ENCODE results near the gene TMEM131L. TPM values are rescaled to one million over a fixed set of nuclear protein-coding genes. Genes with fewer than 3 reads are reported as not detected.

Gene TMEM131L
- polyA plus RNA-seq, 2 of the 4 experiments (the other 2 are of a cell fraction): 3.4 to 5.0 TPM

GRCh38 chr4:153426207-153426885, 39.8 kb upstream of the TMEM131L start (continued):
- TF ChIP-seq PBX3 (IDR thresholded peaks at IDR 0.05): no peak
- no peak for TF ChIP-seq TP53 (CRISPR knock-in tag; IDR thresholded peaks at IDR 0.05)
- TF ChIP-seq KDM5A (IDR thresholded peaks at IDR 0.05): no peak
- no peak for TF ChIP-seq NR3C1 (IDR thresholded peaks at IDR 0.05)

- Histone ChIP-seq H3K4me2 (no peak overlapping the region), H3K27ac (no peak overlapping the region), H3K9me3 (no peaks in the 10 kb centered on the region), H3K4me3 (no peak overlapping the region), H3K4me1 (no peaks in the 10 kb centered on the region)
- FAIRE-seq: no peak
- no peak for DNase-seq (ENCODE audit: low read depth in 1 of 2, low spot score in 1 of 2)
- no peak for TF ChIP-seq JUN (IDR thresholded peaks at IDR 0.05)
- no peak for ATAC-seq
- 93% methylated on average over 4 of the region's 4 CpGs for WGBS (ENCODE audit: missing lambda C conversion rate)
- ChIA-PET POLR2A (no interaction called here), CTCF (no interaction called here)
Observed at GRCh38 chr4:153427363-153428071, 38.6 kb upstream of the TMEM131L start.

GRCh38 chr4:153428941-153429475, 37.2 kb upstream of the TMEM131L start:
- no peak overlapping the region for H3K27ac ChIP-seq
- no peaks in the 10 kb centered on the region for H3K4me1 ChIP-seq
- H3K9me3 ChIP-seq: no peaks in the 10 kb centered on the region
- FAIRE-seq (no peak), ATAC-seq (no peak), DNase-seq (ENCODE audit: low read depth in 1 of 2, low spot score in 1 of 2) (no peak)
- 90% methylated on average over 3 of the region's 3 CpGs for WGBS (ENCODE audit: missing lambda C conversion rate)
- ChIA-PET CTCF (interaction anchor here (0.9 kb wide), 1 partner anchor 9 kb away, joined by 3 read pairs; no protein-coding TSS in a partner anchor), POLR2A (no interaction called here)
- H3K4me3 ChIP-seq: no peak overlapping the region
- TF ChIP-seq NFE2L2 (conservative IDR thresholded peaks at IDR 0.05; ENCODE audit: low read length) (no peak), MYC (IDR thresholded peaks at IDR 0.05; ENCODE audit: borderline replicate concordance, low read length) (no peak)
- H3K4me2 ChIP-seq: no peak overlapping the region

GRCh38 chr4:153432965-153433753, 33.0 kb upstream of the TMEM131L start:
- Histone ChIP-seq H3K27ac (no peak overlapping the region), H3K4me2 (no peak overlapping the region)
- POLR2A ChIA-PET: no interaction called here

More at GRCh38 chr4:153432965-153433753, 33.0 kb upstream of the TMEM131L start:
- DNase-seq (ENCODE audit: low read depth in 1 of 2, low spot score in 1 of 2): peak; percentile 5 to 43
- peak; percentile 26; the same call in 2 of the 3 replicates for TF ChIP-seq CTCF (IDR thresholded peaks at IDR 0.05)
- TF ChIP-seq TFCP2L1 (CRISPR knock-in tag; IDR thresholded peaks at IDR 0.05): no peak
- peak in 1 of 2 experiments; percentile 63; a peak in 2 of 5 replicates for TF ChIP-seq RAD21 (conservative IDR thresholded peaks at IDR 0.05 in 1 of 2, IDR thresholded peaks at IDR 0.05 in 1 of 2)
- TF ChIP-seq SMC3 (IDR thresholded peaks at IDR 0.05): peak; percentile 39; the same call in 2 of the 3 replicates
- TF ChIP-seq CEBPB (IDR thresholded peaks at IDR 0.05): 0 out of 4 replicates have a peak, but pooled peaks of 1 of the 2 experiments have one; percentile 51
- CTCF ChIA-PET: interaction anchor here (0.7 to 1.5 kb wide), 4 partner anchors 9 to 144 kb away, joined by 3 read pairs; no protein-coding TSS in a partner anchor
- H3K9me3 ChIP-seq: no peaks in the 10 kb centered on the region
- no peak overlapping the region for H3K4me3 ChIP-seq
- peak in 1 of 2 experiments; percentile 74; a peak in 3 of 6 replicates for ATAC-seq
- 66% methylated on average over 12 of the region's 12 CpGs for WGBS (ENCODE audit: missing lambda C conversion rate)
- FAIRE-seq: no peak
- no peaks in the 10 kb centered on the region for H3K4me1 ChIP-seq

Data from A549 (cell line).